HepG2 (cell line): ENCODE measurements around the gene FOSL2. TPM values are rescaled to one million over a fixed set of nuclear protein-coding genes. Genes with fewer than 3 reads are reported as not detected.

Experiments used
- ADNP ChIP-seq: sonication (generic); formaldehyde crosslinking; IDR thresholded peaks from 2 replicates; pipeline ENCODE4 v1.4.0; 2020; ENCODE audit warnings: missing genetic modification reagents
- BCL6 ChIP-seq: IDR thresholded peaks from 2 replicates; pipeline ENCODE4 v1.6.1; 2016; ENCODE audit warnings: missing genetic modification reagents, missing compliant biosample characterization
- NFYC ChIP-seq: IDR thresholded peaks from 2 replicates; pipeline ENCODE4 v1.6.1; 2016; ENCODE audit warnings: missing genetic modification reagents, missing compliant biosample characterization
- RAD51 ChIP-seq: fragments of 450-650 bp; IDR thresholded peaks from 2 replicates; pipeline ENCODE4 v1.6.1; 2016; ENCODE audit warnings: borderline replicate concordance
- SRF ChIP-seq: IDR thresholded peaks from 2 replicates; pipeline ENCODE4 v1.6.1; 2011; ENCODE audit warnings: mild to moderate bottlenecking, low read depth, low read length, moderate library complexity
- TRIM24 ChIP-seq: sonication (generic); formaldehyde crosslinking; IDR thresholded peaks from 2 replicates; pipeline ENCODE4 v1.8.0; 2022; ENCODE audit warnings: mild to moderate bottlenecking, missing genetic modification reagents
- YEATS4 ChIP-seq: sonication (generic); formaldehyde crosslinking; IDR thresholded peaks from 2 replicates; pipeline ENCODE4 v1.4.0; 2020; ENCODE audit warnings: missing genetic modification reagents, borderline replicate concordance
- ZNF274 ChIP-seq: sonication (generic); formaldehyde crosslinking; IDR thresholded peaks from 2 replicates; pipeline ENCODE4 v1.5.1; 2020; ENCODE audit warnings: mild to moderate bottlenecking, missing genetic modification reagents
- polyA plus RNA-seq, 8 experiments: library from polyadenylated mRNA; depleted of rRNA in 3 of 8; stranded (reverse) in 7 of 8; unstranded in 1 of 8; fragments of >200 nt; fragmentation: Illumina TruSeq in 4 of 8; extraction: Trizol in 4 of 8; gene quantifications; 2 replicates each; pipeline versions ENCODE4 v1.2.1 to v1.2.3, GENCODE V29; 2011 to 2016; ENCODE audit warnings: low read depth in 4 of 8, missing spikeins in 1 of 8, mixed read lengths in 1 of 8; ENCODE audit not compliant: insufficient read depth in 1 of 8
- total RNA-seq, 5 experiments: library from RNA; depleted of rRNA; stranded (reverse); fragments of >200 nt; fragmentation: Illumina TruSeq; extraction: Trizol; gene quantifications; 2 replicates each; pipeline ENCODE4 v1.2.3, GENCODE V29; 2016; ENCODE audit warnings: low read depth in 1 of 5
- TF ChIP-seq, protein P1 (sequence below), 2 experiments: sonication (generic) in 1 of 2; formaldehyde crosslinking in 1 of 2; IDR thresholded peaks; 2 replicates each; pipeline versions ENCODE4 v1.5.1 to v1.6.1; 2011 to 2020; ENCODE audit warnings: borderline replicate concordance in 1 of 2, low read depth in 1 of 2, low read length in 1 of 2, mild to moderate bottlenecking in 1 of 2, missing genetic modification reagents in 1 of 2, moderate library complexity in 1 of 2
- TF ChIP-seq, protein P2 (sequence below): sonication (generic); formaldehyde crosslinking; IDR thresholded peaks from 2 replicates; pipeline ENCODE4 v1.4.0; 2020; ENCODE audit warnings: mild to moderate bottlenecking, missing genetic modification reagents
- TF ChIP-seq, protein P3 (sequence below): sonication (generic); formaldehyde crosslinking; IDR thresholded peaks from 2 replicates; pipeline ENCODE4 v1.5.0; 2020; ENCODE audit warnings: missing genetic modification reagents

Gene FOSL2
- total and polyA plus RNA-seq, 2 of the 13 experiments (the other 11 are each of a cell fraction or from before 2014, with no cell fraction given), result 3.4 to 18.1 TPM

DNA sequence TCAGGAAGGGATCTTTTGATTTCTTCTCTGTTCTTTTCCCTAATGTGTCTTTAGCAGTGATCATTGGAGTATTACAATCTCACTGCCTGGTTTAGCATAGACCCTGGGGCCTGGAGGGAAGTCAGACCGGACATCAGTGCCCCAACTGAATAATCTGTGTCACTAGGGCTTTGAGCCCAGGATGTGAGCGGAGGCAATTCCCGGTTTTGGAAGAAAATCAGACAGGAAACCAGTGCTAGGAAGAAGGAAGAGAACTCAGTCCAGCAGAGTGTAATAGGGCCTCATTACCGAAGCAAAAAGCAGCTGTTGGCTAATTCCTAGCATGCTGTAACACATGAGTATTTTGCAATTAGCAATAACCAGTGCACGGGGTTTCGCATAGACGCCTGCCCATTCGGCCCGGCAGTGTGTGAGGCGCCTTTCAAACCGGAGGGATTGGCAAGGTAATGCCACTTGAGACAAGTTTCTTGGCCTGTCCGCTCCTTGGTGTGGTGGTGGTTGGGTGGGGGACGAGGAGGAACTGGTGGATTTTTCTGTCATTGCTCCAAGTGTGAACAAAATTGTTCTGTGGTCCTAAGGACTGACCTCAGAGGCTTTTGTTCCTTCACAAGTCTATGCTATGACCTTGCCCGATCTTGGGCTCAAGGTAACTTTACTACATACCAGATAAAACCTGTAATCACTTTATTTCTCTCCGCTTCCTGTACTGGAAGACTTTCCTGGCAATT, 2.8 kb downstream of the FOSL2 start (continued):
- TF ChIP-seq, protein P1, sequence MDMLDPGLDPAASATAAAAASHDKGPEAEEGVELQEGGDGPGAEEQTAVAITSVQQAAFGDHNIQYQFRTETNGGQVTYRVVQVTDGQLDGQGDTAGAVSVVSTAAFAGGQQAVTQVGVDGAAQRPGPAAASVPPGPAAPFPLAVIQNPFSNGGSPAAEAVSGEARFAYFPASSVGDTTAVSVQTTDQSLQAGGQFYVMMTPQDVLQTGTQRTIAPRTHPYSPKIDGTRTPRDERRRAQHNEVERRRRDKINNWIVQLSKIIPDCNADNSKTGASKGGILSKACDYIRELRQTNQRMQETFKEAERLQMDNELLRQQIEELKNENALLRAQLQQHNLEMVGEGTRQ (IDR thresholded peaks at IDR 0.05; ENCODE audit: low read depth, low read length), result no peak
- TF ChIP-seq, protein P1 (CRISPR knock-in tag; IDR thresholded peaks at IDR 0.05; ENCODE audit: borderline replicate concordance), result no peak
- TF ChIP-seq YEATS4 (CRISPR knock-in tag), result peak; percentile 33; the same call in 1 of the 2 replicates
- 0 out of 2 replicates have a peak, but pooled peaks have one; percentile 13 for TF ChIP-seq NFYC (CRISPR knock-in tag)
- no peak for TF ChIP-seq TRIM24 (CRISPR knock-in tag)
- TF ChIP-seq BCL6, result 0 out of 2 replicates have a peak, but pooled peaks have one; percentile 6
- TF ChIP-seq, protein P2, sequence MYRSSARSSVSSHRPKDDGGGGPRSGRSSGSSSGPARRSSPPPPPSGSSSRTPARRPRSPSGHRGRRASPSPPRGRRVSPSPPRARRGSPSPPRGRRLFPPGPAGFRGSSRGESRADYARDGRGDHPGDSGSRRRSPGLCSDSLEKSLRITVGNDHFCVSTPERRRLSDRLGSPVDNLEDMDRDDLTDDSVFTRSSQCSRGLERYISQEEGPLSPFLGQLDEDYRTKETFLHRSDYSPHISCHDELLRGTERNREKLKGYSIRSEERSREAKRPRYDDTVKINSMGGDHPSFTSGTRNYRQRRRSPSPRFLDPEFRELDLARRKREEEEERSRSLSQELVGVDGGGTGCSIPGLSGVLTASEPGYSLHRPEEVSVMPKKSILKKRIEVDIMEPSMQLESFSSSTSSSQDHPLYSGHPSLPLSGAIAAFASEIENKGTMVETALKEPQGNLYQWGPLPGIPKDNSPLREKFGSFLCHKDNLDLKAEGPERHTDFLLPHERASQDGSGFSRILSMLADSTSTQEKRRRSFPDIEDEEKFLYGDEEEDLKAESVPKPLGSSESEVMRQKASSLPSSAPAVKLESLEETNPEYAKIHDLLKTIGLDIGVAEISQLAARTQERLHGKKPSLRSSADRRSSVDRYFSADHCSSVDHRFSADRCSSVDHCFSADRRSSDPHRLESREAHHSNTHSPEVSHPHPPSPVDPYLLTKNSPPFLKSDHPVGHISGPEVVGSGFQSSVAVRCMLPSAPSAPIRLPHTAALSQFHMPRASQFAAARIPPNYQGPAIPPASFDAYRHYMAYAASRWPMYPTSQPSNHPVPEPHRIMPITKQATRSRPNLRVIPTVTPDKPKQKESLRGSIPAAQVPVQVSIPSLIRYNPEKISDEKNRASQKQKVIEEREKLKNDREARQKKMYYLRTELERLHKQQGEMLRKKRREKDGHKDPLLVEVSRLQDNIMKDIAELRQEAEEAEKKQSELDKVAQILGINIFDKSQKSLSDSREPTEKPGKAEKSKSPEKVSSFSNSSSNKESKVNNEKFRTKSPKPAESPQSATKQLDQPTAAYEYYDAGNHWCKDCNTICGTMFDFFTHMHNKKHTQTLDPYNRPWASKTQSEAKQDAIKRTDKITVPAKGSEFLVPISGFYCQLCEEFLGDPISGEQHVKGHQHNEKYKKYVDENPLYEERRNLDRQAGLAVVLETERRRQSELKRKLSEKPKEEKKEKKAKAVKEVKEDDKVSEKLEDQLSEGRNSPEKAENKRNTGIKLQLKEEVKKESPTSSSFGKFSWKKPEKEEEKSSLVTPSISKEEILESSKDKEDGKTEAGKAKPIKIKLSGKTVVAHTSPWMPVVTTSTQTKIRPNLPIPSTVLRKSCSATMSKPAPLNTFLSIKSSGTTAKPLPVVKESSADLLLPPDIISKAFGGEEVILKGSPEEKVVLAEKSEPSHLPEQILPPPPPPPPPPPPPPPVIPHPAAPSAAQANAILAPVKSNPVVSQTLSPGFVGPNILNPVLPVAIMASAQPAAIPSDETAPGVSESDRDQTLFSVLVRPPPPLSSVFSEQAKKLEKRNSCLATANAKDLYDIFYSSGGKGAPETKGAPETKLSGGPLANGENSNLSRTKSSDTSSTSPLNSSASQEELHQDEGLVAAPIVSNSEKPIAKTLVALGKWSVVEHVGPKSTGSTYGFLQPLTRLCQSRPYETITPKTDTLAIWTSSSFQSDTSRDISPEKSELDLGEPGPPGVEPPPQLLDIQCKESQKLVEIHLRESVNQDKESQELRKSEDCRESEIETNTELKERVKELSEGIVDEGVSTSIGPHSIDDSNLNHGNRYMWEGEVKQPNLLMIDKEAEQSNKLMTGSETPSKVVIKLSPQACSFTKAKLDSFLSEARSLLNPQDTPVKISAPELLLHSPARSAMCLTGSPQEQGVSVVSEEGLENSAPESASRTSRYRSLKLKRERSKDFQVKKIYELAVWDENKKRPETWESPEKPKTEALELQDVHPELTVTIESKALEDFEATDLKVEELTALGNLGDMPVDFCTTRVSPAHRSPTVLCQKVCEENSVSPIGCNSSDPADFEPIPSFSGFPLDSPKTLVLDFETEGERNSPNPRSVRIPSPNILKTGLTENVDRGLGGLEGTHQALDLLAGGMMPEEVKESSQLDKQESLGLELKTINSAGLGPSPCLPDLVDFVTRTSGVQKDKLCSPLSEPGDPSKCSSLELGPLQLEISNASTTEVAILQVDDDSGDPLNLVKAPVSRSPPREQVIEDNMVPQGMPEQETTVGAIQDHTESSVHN (CRISPR knock-in tag), result no peak
- no peak for TF ChIP-seq ZNF274 (CRISPR knock-in tag)
- TF ChIP-seq SRF, result no peak
- TF ChIP-seq, protein P3, sequence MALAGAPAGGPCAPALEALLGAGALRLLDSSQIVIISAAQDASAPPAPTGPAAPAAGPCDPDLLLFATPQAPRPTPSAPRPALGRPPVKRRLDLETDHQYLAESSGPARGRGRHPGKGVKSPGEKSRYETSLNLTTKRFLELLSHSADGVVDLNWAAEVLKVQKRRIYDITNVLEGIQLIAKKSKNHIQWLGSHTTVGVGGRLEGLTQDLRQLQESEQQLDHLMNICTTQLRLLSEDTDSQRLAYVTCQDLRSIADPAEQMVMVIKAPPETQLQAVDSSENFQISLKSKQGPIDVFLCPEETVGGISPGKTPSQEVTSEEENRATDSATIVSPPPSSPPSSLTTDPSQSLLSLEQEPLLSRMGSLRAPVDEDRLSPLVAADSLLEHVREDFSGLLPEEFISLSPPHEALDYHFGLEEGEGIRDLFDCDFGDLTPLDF (CRISPR knock-in tag), result no peak
- no peak for TF ChIP-seq RAD51
- TF ChIP-seq ADNP (CRISPR knock-in tag), result no peak
- TF ChIP-seq, all 625 proteins: peak for 80
